ENCODE results near the gene ADAM10. TPM values are rescaled to one million over a fixed set of nuclear protein-coding genes. Genes with fewer than 3 reads are reported as not detected.

Gene ADAM10
- total RNA-seq, 1 donor from 2014 or later = 48.1 TPM

- Histone ChIP-seq H3K4me3 (peak overlapping the region; percentile 89 to 94), H3K27ac (peak overlapping the region; percentile 96), H3K36me3 (no peaks in the 10 kb centered on the region), H3K4me1 (peaks cover 28% of the 10 kb centered on the region), H3K27me3 (no peaks in the 10 kb centered on the region), H3K9me3 (no peaks in the 10 kb centered on the region)
- intact Hi-C loops (cut with DNase I) = no loop called here
- DNase-seq (ENCODE audit: extremely low spot score in 2 of 2) = peak in 1 of 2 donors; percentile 91
- TF ChIP-seq POLR2AphosphoS5 (IDR thresholded peaks at IDR 0.05; ENCODE audit: insufficient read depth in 1 of 2, low read depth in 1 of 2) (no peak), CTCF (IDR thresholded peaks at IDR 0.05) (no peak), POLR2A (IDR thresholded peaks at IDR 0.05) (no peak)
Measured at GRCh38 chr15:58748852-58749531, 515 bp downstream of the ADAM10 start.

- no peaks in the 10 kb centered on the region for H3K36me3 ChIP-seq
- DNase-seq (ENCODE audit: extremely low spot score in 2 of 2) = no peak
- TF ChIP-seq CTCF (IDR thresholded peaks at IDR 0.05) = no peak
- TF ChIP-seq POLR2A (IDR thresholded peaks at IDR 0.05) = no peak
- peak in 1 of 2 donors; percentile 12 for TF ChIP-seq POLR2AphosphoS5 (IDR thresholded peaks at IDR 0.05; ENCODE audit: insufficient read depth in 1 of 2, low read depth in 1 of 2)
- peak overlapping the region; percentile 96 for H3K27ac ChIP-seq
- no peaks in the 10 kb centered on the region for H3K27me3 ChIP-seq
- peak overlapping the region; percentile 89 to 94 for H3K4me3 ChIP-seq
- peaks cover 35% of the 10 kb centered on the region for H3K4me1 ChIP-seq
- H3K9me3 ChIP-seq = no peaks in the 10 kb centered on the region
- intact Hi-C loops (cut with DNase I) = no loop called here
Measured at GRCh38 chr15:58748040-58748851, 1.3 kb downstream of the ADAM10 start.

GRCh38 chr15:58746174-58746573, 3.3 kb downstream of the ADAM10 start:
- no peak overlapping the region for H3K4me3 ChIP-seq
- peaks cover 55% of the 10 kb centered on the region for H3K4me1 ChIP-seq
- H3K27ac ChIP-seq = no peak overlapping the region
- no peak for DNase-seq (ENCODE audit: extremely low spot score in 2 of 2)
- intact Hi-C loops (cut with DNase I) = no loop called here
- no peaks in the 10 kb centered on the region for H3K9me3 ChIP-seq
- H3K27me3 ChIP-seq = no peaks in the 10 kb centered on the region
- TF ChIP-seq POLR2A (IDR thresholded peaks at IDR 0.05) (no peak), POLR2AphosphoS5 (IDR thresholded peaks at IDR 0.05; ENCODE audit: insufficient read depth in 1 of 2, low read depth in 1 of 2) (no peak)
- no peaks in the 10 kb centered on the region for H3K36me3 ChIP-seq

GRCh38 chr15:58742819-58743502, 6.5 kb downstream of the ADAM10 start:
- Histone ChIP-seq H3K4me3 (no peak overlapping the region), H3K27ac (no peak overlapping the region), H3K9me3 (no peaks in the 10 kb centered on the region), H3K27me3 (no peaks in the 10 kb centered on the region), H3K4me1 (peaks cover 66% of the 10 kb centered on the region), H3K36me3 (no peaks in the 10 kb centered on the region)
- no peak for TF ChIP-seq POLR2AphosphoS5 (IDR thresholded peaks at IDR 0.05; ENCODE audit: insufficient read depth in 1 of 2, low read depth in 1 of 2)
- no peak for TF ChIP-seq CTCF (IDR thresholded peaks at IDR 0.05)
- no peak for DNase-seq (ENCODE audit: extremely low spot score in 2 of 2)
- intact Hi-C loops (cut with DNase I) = no loop called here

- intact Hi-C loops (cut with DNase I) = no loop called here
- no peak overlapping the region for H3K4me3 ChIP-seq
Measured at GRCh38 chr15:58742022-58742813, 7.3 kb downstream of the ADAM10 start.

More at GRCh38 chr15:58742022-58742813, 7.3 kb downstream of the ADAM10 start:
- peaks cover 65% of the 10 kb centered on the region for H3K4me1 ChIP-seq
- TF ChIP-seq POLR2AphosphoS5 (IDR thresholded peaks at IDR 0.05; ENCODE audit: insufficient read depth in 1 of 2, low read depth in 1 of 2) (no peak), CTCF (IDR thresholded peaks at IDR 0.05) (no peak), POLR2A (IDR thresholded peaks at IDR 0.05) (no peak)
- no peaks in the 10 kb centered on the region for H3K27me3 ChIP-seq
- DNase-seq (ENCODE audit: extremely low spot score in 2 of 2) = no peak
- H3K9me3 ChIP-seq = no peaks in the 10 kb centered on the region
- no peaks in the 10 kb centered on the region for H3K36me3 ChIP-seq
- no peak overlapping the region for H3K27ac ChIP-seq
